Measurements from ENCODE around the gene C16orf46. TPM values are rescaled to one million over a fixed set of nuclear protein-coding genes. Genes with fewer than 3 reads are reported as not detected.

Gene C16orf46
- polyA plus RNA-seq, 4 donors: 0.71 to 2.4 (median 1.7) TPM

- DNase-seq (ENCODE audit: low read depth in 4 of 4, low spot score in 3 of 4): no peak
Observed at GRCh38 chr16:81026429-81026828, 50.6 kb downstream of the C16orf46 start.

DNA sequence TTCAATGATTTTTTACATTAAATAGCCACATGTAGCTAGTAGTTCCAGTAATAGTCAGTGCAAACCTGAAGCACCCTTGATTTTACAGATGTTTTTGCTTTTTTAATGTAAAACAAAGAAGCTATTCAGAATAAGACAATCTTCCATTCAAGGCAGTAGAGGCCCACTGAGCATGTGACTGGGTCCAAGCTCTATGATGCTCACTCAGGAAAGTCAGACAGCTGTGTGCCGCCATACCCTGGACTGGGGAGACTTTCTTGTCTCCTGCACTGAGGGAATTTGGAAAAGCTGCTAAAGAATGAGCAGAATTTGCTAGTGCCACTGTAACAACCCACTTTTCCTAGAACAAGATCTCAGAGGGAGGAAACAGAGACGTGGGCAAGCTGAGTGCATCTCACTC lies 58.5 kb downstream of the C16orf46 start:
- no peak for DNase-seq (ENCODE audit: low read depth in 4 of 4, low spot score in 3 of 4)

- no peak for DNase-seq (ENCODE audit: low read depth in 4 of 4, low spot score in 3 of 4)
Observed at GRCh38 chr16:81014672-81015071, 62.4 kb downstream of the C16orf46 start.

DNA sequence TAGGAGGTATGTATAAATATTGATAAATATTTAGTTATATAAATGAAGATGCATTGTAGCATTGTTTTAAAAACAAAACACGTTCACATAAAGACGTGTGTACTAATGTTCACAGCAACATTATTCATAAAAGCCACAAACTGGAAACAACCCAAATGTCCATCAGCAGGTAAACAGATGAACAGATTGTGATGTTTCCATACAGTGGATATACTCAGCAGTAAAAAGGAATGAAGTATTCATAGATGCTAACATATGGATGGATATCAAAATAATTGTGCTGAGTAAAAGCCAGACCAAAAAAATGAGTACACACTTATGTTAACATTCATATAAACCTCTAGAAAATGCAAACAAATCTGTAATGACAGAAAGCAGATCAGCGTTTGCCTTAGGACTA lies 64.1 kb downstream of the C16orf46 start:
- no peak for DNase-seq (ENCODE audit: low read depth in 4 of 4, low spot score in 3 of 4)

Other genes with a start within 250 kb of the C16orf46 start
- 10 to 100 TPM; 47.1 to 71.1 (median 64.7) TPM for gene CMC2, start 70.4 kb downstream of the C16orf46 start, polyA plus RNA-seq (ENCODE audit: insufficient read length in 4 of 4)
- 10 to 100 TPM; 21.9 to 24.4 (median 23.1) TPM for gene CENPN, start 70.0 kb downstream of the C16orf46 start, polyA plus RNA-seq (ENCODE audit: insufficient read length in 4 of 4)
- gene ATMIN, start 41.4 kb downstream of the C16orf46 start, polyA plus RNA-seq (ENCODE audit: insufficient read length in 4 of 4): 10 to 100 TPM; 44.0 to 48.7 (median 47.4) TPM
- gene GCSH, start 19.2 kb upstream of the C16orf46 start, polyA plus RNA-seq (ENCODE audit: insufficient read length in 4 of 4): 100 to 1,000 TPM in 2 of 4 donors, 10 to 100 TPM in 2; 53.1 to 117 (median 94.3) TPM
- gene BCO1, start 161.5 kb upstream of the C16orf46 start, polyA plus RNA-seq (ENCODE audit: insufficient read length in 4 of 4): 1 to 10 TPM in 3 of 4 donors, not detected in 1; 2.0 to 2.6 (median 2.5) TPM
- 1 to 10 TPM; 1.9 to 3.2 (median 2.7) TPM for gene GAN, start 237.7 kb upstream of the C16orf46 start, polyA plus RNA-seq (ENCODE audit: insufficient read length in 4 of 4)

Data from left renal pelvis (tissue), 4 donors.